T-helper 17 cell (primary cell): ENCODE measurements around the gene UGT1A6. TPM values are rescaled to one million over a fixed set of nuclear protein-coding genes. Genes with fewer than 3 reads are reported as not detected.

ENCODE experiments used
- ATAC-seq: fragments of 150-1000 bp; cut with Tn5 transposase; 2 replicates; pipeline ENCODE4 v1.10.0; 2021; ENCODE audit warnings: mild to moderate bottlenecking, moderate library complexity
- DNase-seq, 3 donors: peaks; one replicate each; pipeline versions ENCODE4 v3.0.0 to v3.0.0-alpha.2; 2020 to 2021
- H3K9me3 ChIP-seq: one replicate; pipeline ENCODE4 v1.7.0; 2013; ENCODE audit warnings: low read length, mild to moderate bottlenecking; ENCODE audit not compliant: control insufficient read depth, poor library complexity, severe bottlenecking
- H3K27ac Mint-ChIP-seq: one replicate; pipeline ENCODE4 v1.8.0; 2022; ENCODE audit warnings: mild to moderate bottlenecking, moderate library complexity, mixed read lengths
- H3K27me3 Mint-ChIP-seq: one replicate; pipeline ENCODE4 v1.8.0; 2022; ENCODE audit warnings: mixed read lengths
- H3K36me3 Mint-ChIP-seq: one replicate; pipeline ENCODE4 v1.8.0; 2022; ENCODE audit warnings: low read depth, mixed read lengths
- H3K4me1 Mint-ChIP-seq: one replicate; pipeline ENCODE4 v1.8.0; 2022; ENCODE audit warnings: mild to moderate bottlenecking, mixed read lengths
- H3K4me3 Mint-ChIP-seq: one replicate; pipeline ENCODE4 v1.8.0; 2022; ENCODE audit warnings: mild to moderate bottlenecking, moderate library complexity, mixed read lengths
- total RNA-seq, 4 donors: library from RNA in 2 of 4; stranded (reverse) in 2 of 4; gene quantifications; one replicate each; pipeline ENCODE4 v1.2.3 and lab custom pipeline; 2022 to 2026

UGT1A6 gene
- total RNA-seq, 2 donors from 2014 or later, result not detected

DNA sequence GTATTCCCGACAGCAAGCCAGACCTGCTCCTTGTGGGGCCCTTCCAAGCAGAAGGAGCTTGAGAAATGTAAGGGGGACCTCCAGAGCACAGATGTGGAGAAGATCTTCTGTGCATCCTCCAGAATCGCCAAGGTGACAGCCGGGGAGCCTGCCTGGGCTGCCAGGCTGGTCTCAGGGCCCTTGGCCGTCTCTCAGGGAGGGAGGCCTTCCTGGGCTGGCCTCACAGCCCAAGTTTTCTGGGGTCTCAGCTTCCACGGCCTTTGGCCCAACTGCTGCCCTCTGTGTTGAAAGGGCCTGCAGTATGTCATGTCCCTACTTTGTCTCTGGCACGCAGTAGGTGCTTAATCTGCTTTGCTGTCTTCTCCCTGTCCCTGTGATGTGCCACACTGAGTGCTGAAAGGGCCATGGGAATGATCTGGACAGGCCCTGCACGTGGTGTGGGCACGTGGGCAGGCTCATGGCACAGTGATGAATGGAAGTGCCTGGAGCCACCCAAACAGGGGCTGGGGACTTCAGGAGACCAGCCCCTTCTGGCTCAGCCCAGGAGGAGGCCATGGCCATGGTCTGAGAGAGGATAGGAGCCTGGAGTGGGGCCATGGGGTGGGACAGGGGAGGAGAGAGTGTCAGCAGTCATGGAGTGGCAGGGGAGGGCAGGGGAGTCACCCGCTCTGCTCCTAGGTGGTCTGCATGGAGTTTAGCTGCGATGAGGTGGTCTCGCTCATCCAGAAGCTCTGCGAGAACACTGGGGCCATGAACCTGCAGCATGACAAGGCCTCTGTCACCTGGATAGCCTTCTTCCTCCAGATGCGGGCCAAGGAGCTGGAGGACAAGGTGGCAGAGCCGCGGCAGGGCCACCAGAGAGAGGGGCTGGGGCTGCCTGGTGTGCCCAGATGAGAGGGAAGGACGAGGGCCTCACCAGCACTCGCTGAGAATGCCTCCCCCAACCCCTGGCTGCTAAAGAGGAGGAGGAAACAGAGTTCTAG, 126.2 kb downstream of the UGT1A6 start:
- DNase-seq (no peak), ATAC-seq (no peak)
- no peaks in the 10 kb centered on the region for H3K36me3 Mint-ChIP-seq
- H3K27me3 Mint-ChIP-seq, result peaks cover 34% of the 10 kb centered on the region
- no peaks in the 10 kb centered on the region for H3K9me3 ChIP-seq
- H3K27ac Mint-ChIP-seq, result no peak overlapping the region
- H3K4me1 Mint-ChIP-seq, result peaks cover 10% of the 10 kb centered on the region
- no peak overlapping the region for H3K4me3 Mint-ChIP-seq

DNA sequence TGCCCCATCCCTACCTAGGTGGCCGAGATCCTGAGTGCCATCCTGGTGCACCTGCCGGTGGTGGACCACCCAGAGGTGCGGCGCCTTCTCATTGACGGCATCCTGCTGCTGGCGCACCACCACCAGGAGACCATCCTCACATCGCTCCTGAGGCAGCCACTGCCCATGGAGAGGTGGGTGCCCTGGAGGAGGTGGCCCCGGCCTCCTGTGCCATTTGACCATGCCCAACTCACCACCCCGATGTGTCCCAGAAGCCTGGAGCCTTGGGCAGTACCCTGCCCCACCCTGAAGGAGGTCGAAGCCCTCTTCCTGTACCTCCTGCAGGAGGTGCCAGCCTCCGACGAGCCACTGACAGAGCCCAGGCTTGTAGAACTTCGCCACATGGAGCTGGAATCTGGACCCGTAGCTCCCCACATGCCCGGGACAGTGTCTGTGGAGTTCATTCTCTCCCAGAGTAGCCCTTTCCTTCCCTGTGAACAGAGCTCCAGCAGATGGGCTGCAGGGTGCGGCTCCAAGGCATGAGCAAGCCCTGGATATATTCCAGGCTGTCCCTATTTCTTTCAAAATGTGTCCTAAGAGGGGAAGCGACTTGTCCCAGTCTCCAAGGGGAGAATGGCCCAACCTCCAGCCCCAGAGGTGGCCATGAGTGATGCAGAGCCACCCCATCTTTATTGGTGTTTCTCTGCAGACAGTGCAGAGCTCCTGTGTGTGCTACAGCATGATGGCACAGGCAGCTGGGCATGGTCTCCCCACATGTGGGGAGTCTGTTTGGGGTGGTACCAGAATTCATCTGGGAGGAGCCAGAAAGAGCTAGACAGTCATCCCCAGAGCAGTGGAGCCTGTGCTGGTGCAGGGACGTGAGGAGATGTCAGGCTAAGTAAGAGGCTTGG, 127.4 kb downstream of the UGT1A6 start:
- Mint-ChIP-seq H3K27ac (no peak overlapping the region), H3K4me3 (no peak overlapping the region), H3K4me1 (peaks cover 10% of the 10 kb centered on the region), H3K36me3 (peaks cover 2% of the 10 kb centered on the region), H3K27me3 (peaks cover 27% of the 10 kb centered on the region)
- ATAC-seq (no peak), DNase-seq (no peak)
- H3K9me3 ChIP-seq, result no peaks in the 10 kb centered on the region

DNA sequence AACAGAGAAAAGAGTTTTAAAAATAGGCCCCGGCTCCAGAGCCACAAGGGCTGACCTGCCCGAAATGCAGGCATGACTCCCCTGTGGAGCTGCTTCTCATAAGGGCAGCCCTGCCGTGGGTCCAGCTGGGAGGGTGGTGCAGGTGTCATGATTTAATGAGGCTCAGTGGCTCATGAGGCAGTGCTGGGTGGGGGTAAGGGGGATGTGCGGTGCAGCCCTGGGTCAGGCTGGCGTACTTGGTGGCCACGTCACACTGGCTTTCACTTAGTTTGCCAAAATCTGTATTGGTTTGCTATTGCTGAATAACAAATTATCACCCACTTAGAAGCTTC, 128.1 kb downstream of the UGT1A6 start:
- H3K9me3 ChIP-seq, result no peaks in the 10 kb centered on the region
- Mint-ChIP-seq H3K27me3 (peaks cover 27% of the 10 kb centered on the region), H3K36me3 (peaks cover 3% of the 10 kb centered on the region), H3K4me1 (peaks cover 10% of the 10 kb centered on the region), H3K27ac (no peak overlapping the region), H3K4me3 (no peak overlapping the region)
- ATAC-seq (no peak), DNase-seq (no peak)

DNA sequence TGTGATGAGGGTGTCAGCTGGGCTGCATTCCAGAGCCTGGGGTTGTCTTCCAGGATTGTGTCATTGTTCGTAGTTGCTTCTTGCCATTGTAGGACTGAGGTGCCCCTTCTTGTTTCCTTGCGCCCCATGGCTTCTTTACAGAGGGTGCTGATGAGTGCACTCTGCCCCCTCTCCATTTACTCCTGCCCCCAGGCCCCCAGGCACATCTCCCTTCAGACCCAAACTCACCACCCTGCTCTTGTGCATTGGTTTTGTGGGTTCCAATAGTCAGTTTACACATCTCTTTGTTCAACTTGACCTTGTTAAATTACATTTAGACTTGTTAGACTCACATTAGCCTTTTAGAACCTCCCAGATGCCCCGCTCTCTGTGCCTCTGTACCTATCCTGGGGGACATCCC, 128.5 kb downstream of the UGT1A6 start:
- H3K27ac Mint-ChIP-seq, result no peak overlapping the region
- peaks cover 5% of the 10 kb centered on the region for H3K36me3 Mint-ChIP-seq
- H3K27me3 Mint-ChIP-seq, result peaks cover 27% of the 10 kb centered on the region
- no peaks in the 10 kb centered on the region for H3K9me3 ChIP-seq
- no peak for DNase-seq
- peaks cover 10% of the 10 kb centered on the region for H3K4me1 Mint-ChIP-seq
- ATAC-seq, result no peak
- H3K4me3 Mint-ChIP-seq, result no peak overlapping the region

DNA sequence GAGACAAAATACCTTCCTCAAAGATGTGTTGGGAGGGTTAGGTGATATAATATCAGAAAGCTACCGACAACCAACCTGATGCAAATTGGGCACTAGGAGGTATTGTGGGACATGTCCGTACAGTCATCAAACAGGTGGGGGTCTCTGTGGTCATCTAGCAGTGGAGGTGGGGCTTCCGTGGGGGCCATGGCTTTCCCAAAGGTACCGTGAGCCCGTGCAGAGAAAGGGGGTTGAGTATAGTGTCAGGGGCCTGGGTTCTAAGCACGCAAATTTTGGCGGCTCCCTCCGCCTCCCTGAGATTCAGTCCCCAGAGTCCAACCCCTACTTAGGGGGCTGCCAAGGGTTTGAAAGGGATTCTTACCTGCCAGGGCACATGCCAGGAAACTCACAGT, 129.0 kb downstream of the UGT1A6 start:
- H3K36me3 Mint-ChIP-seq, result peaks cover 6% of the 10 kb centered on the region
- no peak for ATAC-seq
- peaks cover 27% of the 10 kb centered on the region for H3K27me3 Mint-ChIP-seq

DNA sequence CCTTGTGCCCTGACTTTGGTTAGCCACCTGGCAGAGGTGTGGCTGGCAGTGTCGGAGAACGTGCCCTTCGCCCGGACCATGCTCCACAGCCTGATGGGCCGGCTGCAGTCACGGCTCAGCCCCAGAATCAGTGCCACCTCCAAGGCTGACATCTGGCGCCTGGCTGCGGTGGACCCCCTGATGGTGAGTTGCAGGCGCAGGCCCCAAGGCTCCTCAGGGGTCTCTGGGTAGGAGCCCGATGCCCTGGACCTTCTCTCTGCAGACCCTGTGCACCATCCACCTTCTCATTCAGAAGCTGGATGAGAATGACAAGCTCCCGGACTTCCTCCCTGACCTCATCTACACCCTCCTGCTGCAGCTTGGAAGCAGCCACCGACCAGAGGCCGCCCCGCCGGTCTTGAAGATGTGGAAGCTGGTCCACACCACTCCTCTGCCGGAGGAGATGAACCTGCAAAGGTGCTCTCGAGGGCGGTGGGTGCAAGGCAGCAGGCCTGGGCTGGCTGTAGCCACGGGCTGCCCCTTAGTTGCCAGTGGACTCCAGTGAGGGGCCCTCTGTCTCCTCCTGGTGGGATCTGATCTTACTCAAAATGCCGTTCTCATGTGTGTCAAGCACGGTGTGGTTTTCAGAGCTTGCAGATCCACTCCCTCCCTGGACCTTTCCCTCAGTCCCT, 129.5 kb downstream of the UGT1A6 start:
- DNase-seq, result no peak
- Mint-ChIP-seq H3K27ac (no peak overlapping the region), H3K36me3 (peaks cover 6% of the 10 kb centered on the region), H3K4me1 (peaks cover 7% of the 10 kb centered on the region), H3K4me3 (no peak overlapping the region), H3K27me3 (peaks cover 23% of the 10 kb centered on the region)
- ATAC-seq, result no peak
- H3K9me3 ChIP-seq, result no peaks in the 10 kb centered on the region

More for the DNA sequence above, 129.0 kb downstream of the UGT1A6 start:
- no peak overlapping the region for H3K4me3 Mint-ChIP-seq
- H3K9me3 ChIP-seq, result no peaks in the 10 kb centered on the region
- DNase-seq, result no peak
- H3K4me1 Mint-ChIP-seq, result peaks cover 10% of the 10 kb centered on the region
- H3K27ac Mint-ChIP-seq, result no peak overlapping the region

Other genes starting within 250 kb of the UGT1A6 start
- gene USP40, start 126.1 kb upstream of the UGT1A6 start, total RNA-seq, result 10 to 100 TPM; 10.7 to 14.0 TPM
- not detected for gene UGT1A8, start 75.3 kb upstream of the UGT1A6 start, total RNA-seq
- gene UGT1A10, start 56.4 kb upstream of the UGT1A6 start, total RNA-seq, result not detected
- gene UGT1A9, start 21.0 kb upstream of the UGT1A6 start, total RNA-seq, result not detected
- not detected for gene UGT1A7, start 11.0 kb upstream of the UGT1A6 start, total RNA-seq
- not detected for gene UGT1A5, start 20.0 kb downstream of the UGT1A6 start, total RNA-seq
- gene UGT1A4, start 25.8 kb downstream of the UGT1A6 start, total RNA-seq, result not detected
- not detected for gene UGT1A3, start 36.2 kb downstream of the UGT1A6 start, total RNA-seq
- gene UGT1A1, start 67.4 kb downstream of the UGT1A6 start, total RNA-seq, result not detected
- gene MROH2A, start 85.4 kb downstream of the UGT1A6 start, total RNA-seq, result not detected
- gene HJURP, start 161.6 kb downstream of the UGT1A6 start, total RNA-seq, result 1 to 10 TPM in 1 of 2 donors, under 1 TPM in 1; 0.35 to 1.1 TPM
- gene TRPM8, start 224.5 kb downstream of the UGT1A6 start, total RNA-seq, result not detected